Gastrocnemius medialis (tissue), 4 donors: ENCODE data around the gene TTLL10. TPM values are rescaled to one million over a fixed set of nuclear protein-coding genes. Genes with fewer than 3 reads are reported as not detected.
A peak's percentile ranks its signal among the peaks of the same experiment; 100 is the strongest.

Experiments
- ATAC-seq, 2 donors: fragments of 150-250 bp; one replicate each; pipeline ENCODE4 v1.9.1; 2016
- DNase-seq, 2 donors: peaks; one replicate each; pipeline ENCODE4 v3.0.0-alpha.2; 2019
- H3K27ac ChIP-seq, 4 donors: fragments of 200-600 bp; sonication (generic); 1 replicate in 1 of 4; 2 replicates in 3 of 4; pipeline ENCODE4 v1.5.1; 2016 to 2018; ENCODE audit warnings: mild to moderate bottlenecking in 2 of 4, moderate library complexity in 1 of 4
- H3K27me3 ChIP-seq, 3 donors: fragments of 200-600 bp; sonication (generic) in 2 of 3; 1 replicate in 1 of 3; 2 replicates in 2 of 3; pipeline versions ENCODE4 v1.5.1 to v1.6.0; 2016 to 2019; ENCODE audit warnings: mild to moderate bottlenecking in 1 of 3, moderate library complexity in 1 of 3
- H3K36me3 ChIP-seq, 2 donors: fragments of 200-600 bp; sonication (generic) in 1 of 2; one replicate each; pipeline ENCODE4 v1.5.1; 2017 to 2018
- H3K4me1 ChIP-seq, 2 donors: fragments of 200-600 bp; sonication (generic) in 1 of 2; one replicate each; pipeline ENCODE4 v1.5.1; 2016 to 2017; ENCODE audit warnings: mild to moderate bottlenecking in 2 of 2
- H3K4me3 ChIP-seq, 4 donors: fragments of 200-600 bp; sonication (generic) in 3 of 4; 1 replicate in 1 of 4; 2 replicates in 3 of 4; pipeline ENCODE4 v1.5.1; 2016 to 2019; ENCODE audit warnings: mild to moderate bottlenecking in 2 of 4
- H3K9me3 ChIP-seq, 3 donors: fragments of 200-600 bp; sonication (generic) in 2 of 3; 1 replicate in 1 of 3; 2 replicates in 2 of 3; pipeline ENCODE4 v1.5.1; 2016 to 2019
- CTCF ChIP-seq, 5 experiments: fragments of 450-650 bp in 3 of 5; fragments of 200-600 bp in 2 of 5; sonication (generic) in 2 of 5; IDR thresholded peaks in 4 of 5; conservative IDR thresholded peaks in 1 of 5; 1 replicate in 4 of 5; 2 replicates in 1 of 5; pipeline ENCODE4 v1.5.1; 2016 to 2019; ENCODE audit warnings: antibody characterized with exemption in 5 of 5, mild to moderate bottlenecking in 3 of 5, moderate library complexity in 3 of 5
- POLR2A ChIP-seq, 2 donors: fragments of 450-650 bp; IDR thresholded peaks; one replicate each; pipeline ENCODE4 v1.6.1; 2017; ENCODE audit warnings: antibody characterized with exemption in 2 of 2, mild to moderate bottlenecking in 2 of 2, moderate library complexity in 2 of 2
- in situ Hi-C, 4 donors: fragments of 200-750 bp; cut with MboI; loops; one replicate each; pipeline versions ENCODE4 v1.15.0 to v1.8.0; 2017; ENCODE audit warnings: low sequenced_read_pairs in 4 of 4
- intact Hi-C: fragments of 100-400 bp; cut with DNase I; formaldehyde crosslinking; loops from one replicate; pipeline ENCODE4 v1.15.1; 2023; ENCODE audit warnings: low total_unique reads
- total RNA-seq, 4 donors: library from RNA; depleted of rRNA; stranded (reverse); fragments of >200 nt; gene quantifications; one replicate each; pipeline versions ENCODE4 v1.1.0 to v1.2.3, GENCODE V29; 2016

The TTLL10 gene
- total RNA-seq, 4 donors from 2014 or later: 0.13 to 0.16 TPM; not detected in 2

GRCh38 chr1:1222575-1223225 lies 49.0 kb downstream of the TTLL10 start:
- no peak overlapping the region for H3K27ac ChIP-seq
- no peaks in the 10 kb centered on the region for H3K27me3 ChIP-seq
- peaks cover 0 to 6% of the 10 kb centered on the region in 2 donors for H3K4me1 ChIP-seq
- TF ChIP-seq POLR2A (IDR thresholded peaks at IDR 0.05): no peak
- no peak for TF ChIP-seq CTCF (IDR thresholded peaks at IDR 0.05 in 4 of 5, conservative IDR thresholded peaks at IDR 0.05 in 1 of 5)
- intact Hi-C loops: no loop called here
- peaks cover 0 to 64% of the 10 kb centered on the region in 2 donors for H3K36me3 ChIP-seq
- in situ Hi-C loops: no loop called here
- H3K4me3 ChIP-seq: no peak overlapping the region
- ATAC-seq (no peak), DNase-seq (no peak)
- H3K9me3 ChIP-seq: no peaks in the 10 kb centered on the region

GRCh38 chr1:1223321-1223720 lies 49.6 kb downstream of the TTLL10 start:
- TF ChIP-seq POLR2A (IDR thresholded peaks at IDR 0.05): no peak
- TF ChIP-seq CTCF (IDR thresholded peaks at IDR 0.05 in 4 of 5, conservative IDR thresholded peaks at IDR 0.05 in 1 of 5): no peak
- Histone ChIP-seq H3K27ac (no peak overlapping the region), H3K4me3 (no peak overlapping the region), H3K27me3 (no peaks in the 10 kb centered on the region), H3K36me3 (peaks cover 0 to 64% of the 10 kb centered on the region in 2 donors), H3K9me3 (no peaks in the 10 kb centered on the region), H3K4me1 (peaks cover 0 to 6% of the 10 kb centered on the region in 2 donors)
- in situ Hi-C loops (no loop called here), intact Hi-C loops (no loop called here)
- ATAC-seq (no peak), DNase-seq (no peak)

GRCh38 chr1:1223891-1224290 lies 50.2 kb downstream of the TTLL10 start:
- no peak overlapping the region for H3K4me3 ChIP-seq
- H3K9me3 ChIP-seq: no peaks in the 10 kb centered on the region
- DNase-seq (no peak), ATAC-seq (no peak)
- no peak overlapping the region for H3K27ac ChIP-seq
- peaks cover 0 to 64% of the 10 kb centered on the region in 2 donors for H3K36me3 ChIP-seq
- no peaks in the 10 kb centered on the region for H3K27me3 ChIP-seq
- no peak for TF ChIP-seq CTCF (IDR thresholded peaks at IDR 0.05 in 4 of 5, conservative IDR thresholded peaks at IDR 0.05 in 1 of 5)
- TF ChIP-seq POLR2A (IDR thresholded peaks at IDR 0.05): no peak
- in situ Hi-C loops: no loop called here
- H3K4me1 ChIP-seq: peaks cover 0 to 7% of the 10 kb centered on the region in 2 donors
- intact Hi-C loops: no loop called here

- Histone ChIP-seq H3K9me3 (no peaks in the 10 kb centered on the region), H3K4me3 (no peak overlapping the region), H3K27ac (no peak overlapping the region), H3K36me3 (peaks cover 0 to 58% of the 10 kb centered on the region in 2 donors), H3K4me1 (peaks cover 10 to 21% of the 10 kb centered on the region in 2 donors), H3K27me3 (no peaks in the 10 kb centered on the region)
- intact Hi-C loops: no loop called here
- TF ChIP-seq POLR2A (IDR thresholded peaks at IDR 0.05): no peak
- in situ Hi-C loops: no loop called here
- ATAC-seq (no peak), DNase-seq (no peak)
Observed at GRCh38 chr1:1225238-1225845, 51.7 kb downstream of the TTLL10 start.

- peak in 1 of 2 donors; percentile 41 for DNase-seq
- Histone ChIP-seq H3K4me1 (peaks cover 16 to 27% of the 10 kb centered on the region in 2 donors), H3K27me3 (no peaks in the 10 kb centered on the region), H3K9me3 (no peaks in the 10 kb centered on the region), H3K36me3 (peaks cover 0 to 52% of the 10 kb centered on the region in 2 donors), H3K4me3 (no peak overlapping the region), H3K27ac (no peak overlapping the region)
- no peak for TF ChIP-seq POLR2A (IDR thresholded peaks at IDR 0.05)
- no peak for TF ChIP-seq CTCF (IDR thresholded peaks at IDR 0.05 in 4 of 5, conservative IDR thresholded peaks at IDR 0.05 in 1 of 5)
- ATAC-seq: peak in 1 of 2 donors; percentile 25
- intact Hi-C loops (no loop called here), in situ Hi-C loops (no loop called here)
Observed at GRCh38 chr1:1225913-1226312, 52.2 kb downstream of the TTLL10 start.
